Sigmoid colon (tissue), 7 donors: ENCODE data around the gene VAC14. TPM values are rescaled to one million over a fixed set of nuclear protein-coding genes. Genes with fewer than 3 reads are reported as not detected.
A peak's percentile ranks its signal among the peaks of the same experiment; 100 is the strongest.

Experiments used
- DNase-seq: peaks from one replicate; pipeline ENCODE4 v3.0.0-alpha.2; 2019
- H3K27ac ChIP-seq, 4 donors: fragments of 200-600 bp; sonication (generic); one replicate each; pipeline ENCODE4 v1.5.1; 2016 to 2019; ENCODE audit warnings: mild to moderate bottlenecking in 1 of 4
- H3K27me3 ChIP-seq, 3 donors: fragments of 200-600 bp; sonication (generic); one replicate each; pipeline ENCODE4 v1.5.1; 2019; ENCODE audit warnings: mild to moderate bottlenecking in 1 of 3
- H3K36me3 ChIP-seq, 4 donors: fragments of 200-600 bp; sonication (generic); one replicate each; pipeline ENCODE4 v1.5.1; 2016 to 2019
- H3K4me1 ChIP-seq, 4 donors: fragments of 200-600 bp; sonication (generic); one replicate each; pipeline ENCODE4 v1.5.1; 2017 to 2019
- H3K4me3 ChIP-seq, 4 donors: fragments of 200-600 bp; sonication (generic); one replicate each; pipeline ENCODE4 v1.5.1; 2017 to 2019; ENCODE audit warnings: mild to moderate bottlenecking in 2 of 4, moderate library complexity in 1 of 4
- H3K9me3 ChIP-seq, 4 donors: fragments of 200-600 bp in 3 of 4; sonication (generic) in 3 of 4; one replicate each; pipeline versions ENCODE4 v1.5.1 to v1.6.1; 2013 to 2019
- EP300 ChIP-seq, 4 donors: sonication (generic); formaldehyde crosslinking; IDR thresholded peaks; one replicate each; pipeline ENCODE4 v1.6.1; 2017; ENCODE audit warnings: antibody characterized with exemption in 4 of 4
- POLR2A ChIP-seq, 2 donors: fragments of 450-650 bp; IDR thresholded peaks; one replicate each; pipeline ENCODE4 v1.6.1; 2016; ENCODE audit warnings: antibody characterized with exemption in 2 of 2, mild to moderate bottlenecking in 2 of 2, moderate library complexity in 2 of 2
- POLR2AphosphoS5 ChIP-seq, 4 donors: sonication (generic); formaldehyde crosslinking; IDR thresholded peaks; one replicate each; pipeline ENCODE4 v1.6.1; 2017; ENCODE audit warnings: antibody characterized with exemption in 4 of 4
- WGBS, 2 donors: extraction: QIAGEN DNeasy Blood & Tissue Kit; methylation state at CpG; one replicate each; pipeline ENCODE4 v1.1.7; 2013; 5-methylcytosine and 5-hydroxymethylcytosine counted together
- intact Hi-C: fragments of 100-400 bp; cut with DNase I; formaldehyde crosslinking; loops from one replicate; pipeline ENCODE4 v1.15.1; 2023
- polyA plus RNA-seq, 3 donors: library from polyadenylated mRNA; stranded (reverse); fragments of 200-250 nt; gene quantifications; one replicate each; pipeline ENCODE4 v1.2.3, GENCODE V29; 2013
- total RNA-seq, 4 donors: library from RNA; depleted of rRNA; stranded (reverse); fragments of >200 nt; gene quantifications; one replicate each; pipeline ENCODE4 v1.1.0, GENCODE V29; 2016
- TF ChIP-seq, protein P1 (sequence below), 4 experiments: fragments of 450-650 bp in 3 of 4; fragments of 200-600 bp in 1 of 4; IDR thresholded peaks; one replicate each; pipeline ENCODE4 v1.5.1; 2016 to 2019; ENCODE audit warnings: antibody characterized with exemption in 4 of 4, mild to moderate bottlenecking in 3 of 4, moderate library complexity in 2 of 4
- donor health status: healthy with polysubstance abuse.
- donor health status: Bipolar disorder and iron deficiency.
- donor health status: healthy.

The VAC14 gene
- total and polyA plus RNA-seq, 7 donors: 16.8 to 36.2 (median 22.1) TPM

DNA sequence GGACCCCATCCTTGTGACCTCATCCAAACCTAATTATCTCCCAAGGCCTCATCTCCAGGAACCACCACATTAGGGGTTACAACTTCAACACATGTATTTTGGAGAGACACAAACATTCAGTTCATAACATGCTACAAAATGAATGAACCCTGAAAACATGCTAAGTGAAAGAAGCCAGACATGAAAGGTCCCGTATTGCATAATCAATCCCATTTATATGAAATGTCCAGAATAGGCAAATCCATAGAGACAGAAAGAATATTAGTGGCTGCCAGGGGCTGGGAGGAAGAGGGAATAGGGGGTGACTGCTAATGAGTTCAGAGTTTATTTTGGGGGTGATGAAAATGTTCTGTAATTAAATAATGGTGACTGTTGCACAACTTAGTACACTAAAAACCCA lies 158.3 kb downstream of the VAC14 start:
- Histone ChIP-seq H3K27me3 (no peaks in the 10 kb centered on the region), H3K4me3 (no peak overlapping the region), H3K36me3 (no peaks in the 10 kb centered on the region), H3K9me3 (no peaks in the 10 kb centered on the region), H3K27ac (no peak overlapping the region), H3K4me1 (peaks cover 0 to 23% (median 6%) of the 10 kb centered on the region in 4 donors)
- DNase-seq: no peak
- TF ChIP-seq, protein P1, sequence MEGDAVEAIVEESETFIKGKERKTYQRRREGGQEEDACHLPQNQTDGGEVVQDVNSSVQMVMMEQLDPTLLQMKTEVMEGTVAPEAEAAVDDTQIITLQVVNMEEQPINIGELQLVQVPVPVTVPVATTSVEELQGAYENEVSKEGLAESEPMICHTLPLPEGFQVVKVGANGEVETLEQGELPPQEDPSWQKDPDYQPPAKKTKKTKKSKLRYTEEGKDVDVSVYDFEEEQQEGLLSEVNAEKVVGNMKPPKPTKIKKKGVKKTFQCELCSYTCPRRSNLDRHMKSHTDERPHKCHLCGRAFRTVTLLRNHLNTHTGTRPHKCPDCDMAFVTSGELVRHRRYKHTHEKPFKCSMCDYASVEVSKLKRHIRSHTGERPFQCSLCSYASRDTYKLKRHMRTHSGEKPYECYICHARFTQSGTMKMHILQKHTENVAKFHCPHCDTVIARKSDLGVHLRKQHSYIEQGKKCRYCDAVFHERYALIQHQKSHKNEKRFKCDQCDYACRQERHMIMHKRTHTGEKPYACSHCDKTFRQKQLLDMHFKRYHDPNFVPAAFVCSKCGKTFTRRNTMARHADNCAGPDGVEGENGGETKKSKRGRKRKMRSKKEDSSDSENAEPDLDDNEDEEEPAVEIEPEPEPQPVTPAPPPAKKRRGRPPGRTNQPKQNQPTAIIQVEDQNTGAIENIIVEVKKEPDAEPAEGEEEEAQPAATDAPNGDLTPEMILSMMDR (IDR thresholded peaks at IDR 0.05): no peak
- TF ChIP-seq POLR2A (IDR thresholded peaks at IDR 0.05) (no peak), POLR2AphosphoS5 (IDR thresholded peaks at IDR 0.05) (no peak), EP300 (IDR thresholded peaks at IDR 0.05) (no peak)
- 89% methylated on average over 1 of the region's 1 CpG for WGBS, 2 donors
- intact Hi-C loops: no loop called here

DNA sequence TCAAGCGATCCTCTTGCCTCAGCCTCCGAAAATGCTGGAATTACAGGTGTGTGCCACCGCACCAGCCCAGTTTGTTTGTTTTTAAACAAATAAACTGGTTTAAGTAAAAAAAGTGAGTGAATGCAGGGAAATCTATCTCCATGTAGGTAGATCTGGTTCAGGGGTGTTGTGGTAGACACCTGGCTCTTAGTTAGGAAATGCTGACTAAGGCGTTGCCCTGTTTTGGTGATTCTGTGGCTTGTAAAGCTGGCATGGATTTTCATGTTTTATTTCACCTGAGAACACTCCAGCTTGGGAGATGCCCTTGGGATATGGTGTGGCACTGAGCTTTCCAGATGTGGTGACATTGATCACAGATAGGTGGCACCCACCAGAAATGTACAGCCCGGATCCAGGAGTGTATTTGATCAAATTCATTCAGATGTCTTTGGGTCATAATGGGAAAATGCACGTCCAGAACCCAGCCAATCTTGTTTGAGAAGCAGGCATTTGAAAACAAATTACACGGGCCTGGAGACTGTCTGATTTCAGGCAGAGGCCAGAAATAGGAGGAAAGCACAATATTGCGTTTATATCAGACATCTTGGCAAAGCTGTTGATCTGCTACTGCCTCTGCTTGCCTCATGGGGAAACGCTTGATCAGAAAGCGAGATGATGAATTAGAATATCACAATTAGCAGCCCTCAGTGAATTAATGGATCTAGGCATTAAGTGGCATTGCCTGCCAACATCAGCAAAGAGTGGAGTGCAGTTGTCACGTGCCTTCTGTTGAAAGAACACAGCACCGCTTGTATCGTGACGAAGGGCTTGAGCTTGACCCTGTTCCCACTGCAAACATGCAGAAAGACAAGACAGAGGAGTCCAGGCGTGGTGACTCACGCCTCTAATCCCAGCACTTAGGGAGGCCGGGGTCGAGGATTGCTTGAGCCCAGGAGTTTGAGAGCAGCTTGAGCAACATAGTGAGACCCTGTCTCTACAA lies 161.9 kb downstream of the VAC14 start:
- no peak overlapping the region for H3K4me3 ChIP-seq
- intact Hi-C loops: no loop called here
- peaks cover 0 to 24% (median 6%) of the 10 kb centered on the region in 4 donors for H3K4me1 ChIP-seq
- H3K9me3 ChIP-seq: no peaks in the 10 kb centered on the region
- TF ChIP-seq, protein P1 (IDR thresholded peaks at IDR 0.05): no peak
- peak in 1 of 4 donors; percentile 23 for TF ChIP-seq EP300 (IDR thresholded peaks at IDR 0.05)
- TF ChIP-seq POLR2A (IDR thresholded peaks at IDR 0.05): no peak
- peak in 3 of 4 donors; percentile 52 to 80 (median 71) for TF ChIP-seq POLR2AphosphoS5 (IDR thresholded peaks at IDR 0.05)
- 71 to 74% methylated on average over 18 of the region's 18 CpGs for WGBS, 2 donors
- no peaks in the 10 kb centered on the region for H3K27me3 ChIP-seq
- peak; percentile 84 for DNase-seq
- H3K27ac ChIP-seq: peak overlapping the region in 3 of 4 donors; percentile 32 to 64 (median 51)
- H3K36me3 ChIP-seq: no peaks in the 10 kb centered on the region

Other genes with a start within 250 kb of the VAC14 start
- gene IL34, start 154.6 kb downstream of the VAC14 start, total RNA-seq: 1 to 10 TPM in 3 of 4 donors, not detected in 1; 3.6 to 5.4 (median 4.6) TPM
- 1 to 10 TPM in 2 of 3 donors, not detected in 1; 1.8 to 5.5 TPM for gene IL34, start 154.6 kb downstream of the VAC14 start, polyA plus RNA-seq
- 10 to 100 TPM; 36.4 to 100.0 (median 60.7) TPM for gene MTSS2, start 115.1 kb downstream of the VAC14 start, total RNA-seq
- 10 to 100 TPM in 2 of 3 donors, 1 to 10 TPM in 1; 5.4 to 28.2 (median 10.9) TPM for gene MTSS2, start 115.1 kb downstream of the VAC14 start, polyA plus RNA-seq